NCI-H1092 (cell line): ENCODE data around the gene SLC17A4.

ENCODE experiments used
- DNase-seq: peaks from one replicate; lab custom pipeline; 2025; lab: John Stamatoyannopoulos, UW

SLC17A4 gene

DNA sequence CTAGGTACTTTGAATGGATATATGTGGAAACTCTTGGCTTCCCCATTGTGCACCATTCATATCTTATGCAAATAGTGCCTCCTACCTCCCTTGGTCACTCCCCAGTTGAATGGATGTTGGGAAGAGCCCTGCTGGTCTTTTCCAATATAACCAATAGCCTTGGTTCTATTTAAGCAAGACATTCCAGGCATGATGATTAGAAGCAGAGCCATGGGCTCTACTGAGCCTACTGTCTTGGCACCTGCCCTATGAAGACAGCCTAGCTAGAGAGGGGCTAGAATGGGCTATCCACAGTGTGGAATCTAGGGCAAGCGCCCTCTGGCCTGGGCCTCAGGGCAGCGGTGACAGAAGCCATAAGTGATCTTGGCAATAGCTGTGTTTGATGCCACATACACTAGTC is 61.7 kb downstream of the SLC17A4 start:
- DNase-seq: no peak

DNA sequence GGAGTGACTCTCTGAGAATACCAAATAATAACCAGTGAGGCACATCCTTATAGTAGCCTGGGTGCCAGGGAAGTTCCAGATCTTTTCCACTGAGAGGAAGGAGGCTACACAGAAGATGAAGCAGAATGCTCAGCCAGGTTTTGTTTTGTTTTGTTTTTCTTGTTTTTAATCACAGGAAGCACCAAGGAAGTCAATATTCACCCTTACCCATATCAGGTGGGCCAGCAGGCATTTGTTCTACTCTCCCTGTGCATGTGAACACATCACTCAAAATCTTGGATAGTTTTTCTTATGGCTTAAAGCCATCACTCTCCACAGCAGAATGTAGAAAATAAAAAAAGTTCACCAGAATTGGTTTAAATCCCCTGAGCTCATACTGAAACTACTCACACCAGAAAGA is 66.8 kb downstream of the SLC17A4 start:
- no peak for DNase-seq

DNA sequence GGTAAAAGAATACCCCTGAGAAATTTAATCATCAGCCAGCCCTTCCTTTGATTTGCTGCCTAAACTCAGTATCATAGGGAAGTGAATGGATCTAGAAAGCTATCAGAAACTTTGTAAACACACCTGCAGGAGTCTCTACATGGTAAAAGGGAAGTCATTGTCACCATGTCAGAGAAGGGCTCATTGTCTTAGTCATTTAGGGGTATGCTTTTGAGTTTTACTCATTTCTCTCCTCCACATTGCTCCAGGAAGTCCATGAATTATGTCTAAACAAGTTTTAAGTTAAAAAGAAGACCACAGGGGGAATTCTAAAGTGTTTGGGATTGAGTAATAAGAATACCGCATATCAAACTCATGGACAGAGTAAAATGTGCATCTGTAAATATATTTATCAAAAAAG is 74.8 kb downstream of the SLC17A4 start:
- no peak for DNase-seq

DNA sequence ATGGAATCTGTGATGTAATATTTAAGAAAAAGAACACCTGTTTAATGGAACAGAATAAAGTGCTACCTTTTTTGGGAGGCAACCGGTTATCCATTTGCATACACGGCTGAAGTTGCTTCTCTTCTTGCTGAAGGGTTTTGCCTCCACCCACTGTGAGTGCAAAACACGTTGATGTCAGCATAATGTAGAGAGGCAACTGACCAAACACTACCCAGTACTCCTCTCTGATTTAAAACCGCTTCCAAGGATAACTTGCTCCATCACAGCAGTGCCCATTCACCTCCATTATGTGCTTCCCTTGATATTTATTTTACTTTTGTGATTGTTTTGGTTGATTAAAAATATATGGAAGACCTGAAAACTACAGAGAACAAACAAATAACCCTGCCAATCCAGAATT is 75.9 kb downstream of the SLC17A4 start:
- DNase-seq: no peak
